Stimulated activated CD4-positive, alpha-beta T cell treated with anti-CD3 and anti-CD28 coated beads, TNF-alpha, amount 100 ng/mL, for 24 hours (primary cell): Measurements from ENCODE around the gene TBC1D22B.
A peak's percentile ranks its signal among the peaks of the same experiment; 100 is the strongest.

Source experiments
- DNase-seq, 3 experiments: peaks; one replicate each; pipeline ENCODE4 v3.0.0-alpha.2; 2020; ENCODE audit warnings: low read depth in 3 of 3

TBC1D22B gene

DNA sequence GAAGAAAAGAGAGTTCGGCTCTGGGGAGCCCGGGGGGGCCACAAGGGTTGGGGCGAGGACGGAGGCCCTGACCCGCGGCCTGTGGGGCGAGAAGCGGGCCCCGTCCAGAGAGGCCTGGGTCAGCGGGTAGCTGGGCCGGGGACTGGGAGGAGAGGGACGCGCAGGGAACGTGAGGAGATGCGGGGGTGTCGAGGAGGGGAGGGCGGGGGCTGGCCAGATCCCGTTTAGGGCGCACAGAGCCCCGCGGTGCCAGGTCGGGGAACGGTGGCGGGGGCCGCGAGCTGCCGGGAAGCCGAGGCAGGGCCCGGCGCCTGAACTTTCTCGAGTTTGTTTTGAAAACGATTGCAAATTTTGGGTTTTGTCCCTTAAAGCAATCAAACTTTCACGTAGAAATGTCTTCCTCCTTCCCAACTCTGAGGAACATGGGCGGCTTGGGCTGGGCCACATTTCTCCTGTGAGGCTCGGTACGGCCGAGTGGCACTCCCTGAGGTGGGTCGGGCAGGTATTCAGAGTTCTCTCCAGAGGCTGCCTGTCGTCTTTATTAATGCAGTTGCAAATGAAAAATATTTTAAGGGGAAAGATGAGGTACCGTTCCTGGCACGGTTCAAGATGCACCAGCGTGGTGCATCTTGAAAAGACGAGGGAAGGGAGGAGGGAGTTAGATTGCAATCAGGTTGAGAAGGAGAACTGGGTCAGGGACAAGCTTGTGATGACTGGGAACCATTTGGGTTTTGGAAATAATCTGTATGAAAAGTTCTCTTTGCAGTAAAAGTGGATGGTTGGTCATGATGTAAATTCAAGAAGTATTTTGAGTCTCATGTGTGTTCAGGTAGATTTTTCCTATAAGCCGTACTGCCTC is 97.2 kb downstream of the TBC1D22B start:
- peak in 1 of 3 experiments; percentile 20 for DNase-seq

- no peak for DNase-seq
Measured at GRCh38 chr6:37357288-37357687, 99.7 kb downstream of the TBC1D22B start.

GRCh38 chr6:37357860-37358259 is 100.3 kb downstream of the TBC1D22B start:
- DNase-seq, result no peak

DNA sequence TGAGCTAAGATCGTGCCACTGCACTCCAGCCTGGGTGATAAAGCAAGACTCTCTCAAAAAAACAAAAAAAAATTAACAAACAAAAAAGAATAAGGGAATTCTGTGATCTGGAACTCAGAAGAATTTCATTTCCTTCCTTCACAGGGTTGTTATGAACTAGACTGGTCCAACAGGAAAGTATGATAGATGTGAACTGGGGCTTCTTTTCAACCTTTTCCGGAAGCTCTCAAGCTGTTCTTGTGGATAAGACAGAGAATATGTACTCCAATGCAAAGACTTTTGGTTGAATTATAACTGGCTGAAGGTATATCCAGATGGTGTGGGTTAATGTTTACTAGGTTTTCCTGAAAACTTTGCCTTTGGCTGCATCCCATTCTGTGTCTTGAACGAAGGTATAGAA is 101.5 kb downstream of the TBC1D22B start:
- DNase-seq, result no peak

DNA sequence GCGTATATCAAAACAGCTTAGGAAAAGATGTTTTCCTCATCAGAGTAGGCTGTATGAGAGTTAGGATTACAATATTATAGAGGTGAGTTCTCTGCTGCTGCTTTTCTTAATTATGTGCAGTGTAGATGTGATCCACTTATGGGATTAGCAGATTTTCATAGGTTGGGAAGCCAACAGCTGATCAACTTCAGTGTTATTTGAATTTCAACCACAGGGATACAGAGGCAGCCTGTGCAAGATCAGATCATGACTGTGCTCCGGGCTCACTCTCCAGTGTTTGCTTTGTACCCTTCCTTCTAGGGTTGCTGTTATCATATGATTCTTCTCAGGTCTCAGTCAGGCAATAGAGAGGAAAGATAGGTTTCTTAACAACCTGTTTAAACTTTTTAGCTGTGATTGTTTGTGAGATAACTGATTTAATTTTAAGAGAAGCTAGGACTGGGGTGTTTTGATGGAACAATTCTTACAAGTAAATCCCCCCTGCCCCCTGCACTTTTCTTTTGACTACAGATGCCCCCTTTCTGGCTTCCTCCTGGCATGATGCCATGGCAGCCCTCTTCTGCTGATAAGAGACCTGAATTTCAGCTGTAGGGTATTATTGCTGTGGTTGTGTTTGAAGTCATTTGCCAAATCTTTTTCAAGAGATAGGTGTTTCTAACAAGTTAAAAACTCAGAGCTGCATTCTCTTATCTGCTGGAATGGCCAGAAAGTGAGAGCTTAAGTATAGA is 104.7 kb downstream of the TBC1D22B start:
- DNase-seq, result no peak

GRCh38 chr6:37365791-37366190 is 108.2 kb downstream of the TBC1D22B start:
- no peak for DNase-seq

DNA sequence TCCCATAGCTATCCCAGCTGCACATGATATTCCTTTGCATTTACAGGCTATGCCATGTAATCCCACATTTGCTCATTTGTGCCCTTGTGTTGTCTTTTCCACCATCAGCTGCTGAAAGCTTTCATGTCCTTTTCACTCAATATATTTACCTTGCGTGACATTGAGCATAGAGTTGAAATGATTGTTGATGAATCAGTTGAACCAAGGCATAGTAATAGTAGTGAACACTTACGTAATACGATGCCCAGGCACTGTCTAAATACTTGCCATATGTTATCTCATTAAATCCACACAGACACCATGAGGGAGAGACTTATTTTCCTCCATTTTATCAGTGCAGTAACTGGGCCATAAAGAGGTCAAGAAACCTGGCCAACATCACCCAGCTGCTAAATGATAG is 109.3 kb downstream of the TBC1D22B start:
- DNase-seq, result no peak

DNA sequence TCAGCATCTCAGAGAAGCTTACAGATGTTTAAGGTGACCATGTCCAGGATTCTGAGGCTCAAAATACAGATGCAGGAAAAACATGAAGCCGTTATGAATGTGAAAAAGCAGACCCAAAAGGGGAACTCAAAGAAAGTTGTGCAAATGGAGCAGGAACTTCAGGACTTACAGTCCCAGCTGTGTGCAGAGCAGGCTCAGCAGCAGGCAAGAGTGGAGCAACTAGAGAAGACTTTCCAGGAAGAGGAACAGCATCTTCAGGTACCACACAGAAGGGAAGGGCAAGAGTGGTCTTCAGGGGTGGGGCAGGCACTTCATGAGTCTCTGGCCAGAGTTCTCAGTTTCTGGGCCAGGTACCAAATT is 111.4 kb downstream of the TBC1D22B start:
- DNase-seq, result no peak

GRCh38 chr6:37369321-37370201 is 112.0 kb downstream of the TBC1D22B start:
- no peak for DNase-seq

DNA sequence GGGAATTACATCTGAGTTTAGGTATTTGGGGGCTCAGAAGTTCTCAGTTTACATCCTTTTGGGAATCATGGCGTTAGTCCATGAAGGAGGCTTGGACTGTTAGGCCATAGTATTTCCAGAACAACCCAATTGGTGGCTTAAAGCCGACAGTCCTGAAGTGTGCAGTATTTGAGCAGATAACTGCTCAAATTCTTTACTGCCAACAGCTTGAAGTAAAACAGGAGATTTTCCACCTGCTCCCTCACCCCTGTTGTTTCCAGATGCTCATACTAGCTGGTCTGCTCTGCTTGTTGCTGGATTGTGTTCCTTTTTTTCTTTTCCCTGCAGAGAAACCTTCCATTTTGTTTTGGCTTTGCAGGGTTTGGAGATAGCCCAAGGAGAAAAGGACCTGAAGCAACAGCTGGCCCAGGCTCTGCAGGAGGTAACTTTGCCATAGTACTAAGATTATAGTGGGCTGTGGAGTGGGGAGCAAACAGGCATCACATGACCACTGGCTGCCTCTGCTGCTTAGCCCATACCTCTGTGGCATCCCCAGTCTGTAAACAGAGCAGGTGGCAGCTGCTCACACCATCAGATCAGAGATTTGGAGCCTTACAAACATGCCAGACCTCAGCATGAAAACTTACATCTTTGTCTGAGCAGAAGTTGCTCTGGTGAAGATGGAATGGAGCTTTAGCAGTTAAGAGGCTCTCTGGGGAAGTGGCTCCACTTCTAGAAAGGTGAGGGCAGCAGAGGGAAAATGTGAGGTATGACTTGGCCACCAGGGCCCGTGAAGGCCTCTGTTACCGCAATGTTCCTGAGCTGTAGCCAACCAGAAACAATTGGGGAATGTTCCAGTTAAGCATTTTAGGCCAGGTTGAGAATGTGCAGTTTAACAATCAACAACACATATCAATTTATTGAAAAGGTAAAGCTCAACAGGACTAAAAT is 113.8 kb downstream of the TBC1D22B start:
- no peak for DNase-seq

DNA sequence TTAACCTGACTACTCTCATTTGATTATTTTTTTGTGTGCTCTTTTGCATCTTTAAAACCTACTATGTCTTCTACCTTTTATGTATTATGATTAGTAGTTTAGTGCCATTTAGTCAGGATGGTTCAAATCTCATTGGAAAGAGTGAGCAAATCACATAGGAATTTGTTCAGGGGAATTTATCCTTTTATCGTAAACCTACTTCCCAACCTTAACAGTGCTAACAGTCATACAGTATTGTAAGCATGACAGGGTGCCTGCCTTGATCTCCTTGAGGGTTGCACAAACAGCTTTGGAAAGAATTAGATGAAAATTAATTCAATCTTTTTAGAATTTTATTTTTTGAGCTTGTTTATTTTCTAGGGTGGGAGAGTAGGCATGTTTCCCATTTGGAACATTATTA is 114.5 kb downstream of the TBC1D22B start:
- no peak for DNase-seq

- no peak for DNase-seq
Measured at GRCh38 chr6:37373822-37374471, 116.4 kb downstream of the TBC1D22B start.

DNA sequence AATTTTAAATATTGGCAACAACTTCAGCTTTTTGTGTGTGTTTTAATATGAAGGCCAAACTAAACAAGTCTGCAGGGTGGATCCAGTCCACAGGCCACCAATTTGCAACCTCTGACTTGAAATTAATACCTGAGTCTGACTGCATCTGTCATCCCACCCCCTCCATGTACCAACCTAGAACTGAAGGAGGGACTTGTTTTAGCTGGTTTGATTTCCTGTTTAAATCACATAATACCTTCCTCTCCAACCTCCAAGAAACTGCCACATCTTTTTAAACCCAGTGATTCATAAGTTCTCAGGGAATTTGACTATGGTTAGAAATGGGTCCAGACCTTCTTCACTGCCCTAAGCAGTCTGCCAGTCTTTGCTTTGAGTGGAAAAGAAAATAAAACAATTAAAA is 117.8 kb downstream of the TBC1D22B start:
- no peak for DNase-seq

- DNase-seq, result no peak
Measured at GRCh38 chr6:37376078-37376743, 118.6 kb downstream of the TBC1D22B start.

DNA sequence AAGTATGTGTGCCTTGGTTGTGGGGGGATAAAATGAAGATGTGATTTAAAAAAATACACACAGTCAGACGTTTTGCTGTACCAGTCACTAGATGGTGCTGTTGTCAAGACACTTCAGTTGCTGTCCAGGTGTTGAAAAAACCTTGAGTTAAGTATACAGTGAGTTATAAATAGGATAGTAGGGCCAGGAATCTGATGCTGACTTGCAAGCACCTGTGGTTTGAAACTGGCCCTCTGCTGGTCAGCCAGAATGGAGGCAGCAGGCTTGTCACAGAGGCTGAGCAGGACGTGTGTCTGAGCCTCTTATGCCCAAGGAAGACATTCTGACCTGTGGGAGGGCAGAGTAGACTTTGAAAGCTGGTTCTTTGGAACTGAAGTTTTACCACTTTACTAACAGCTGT is 124.0 kb downstream of the TBC1D22B start:
- DNase-seq, result no peak
